Measurements from ENCODE around the gene ATP2B2. TPM values are rescaled to one million over a fixed set of nuclear protein-coding genes. Genes with fewer than 3 reads are reported as not detected.
A peak's percentile ranks its signal among the peaks of the same experiment; 100 is the strongest.

ATP2B2 gene
- total RNA-seq, 2 experiments from 2014 or later = 0.05 TPM; not detected in 1

DNA sequence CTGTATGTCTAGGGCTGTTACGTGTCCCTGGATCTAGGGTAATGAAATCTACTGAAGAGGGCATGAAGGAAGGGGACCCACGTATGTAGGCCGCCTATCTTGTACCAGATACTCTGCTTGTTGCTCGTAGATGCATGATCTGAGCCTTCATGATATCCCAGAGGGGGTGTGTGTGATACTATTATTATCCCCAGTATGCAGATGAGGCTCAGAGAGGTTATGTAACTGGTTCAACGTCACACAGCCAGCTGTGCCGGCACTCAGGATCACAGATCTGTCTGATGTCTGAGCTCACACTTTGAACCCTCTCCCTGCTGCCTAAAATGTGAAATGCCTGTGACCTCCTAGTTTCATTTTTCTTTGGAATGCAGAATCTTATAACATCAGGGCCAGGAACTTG, 148.3 kb downstream of the ATP2B2 start:
- Mint-ChIP-seq H3K27me3 (peaks cover 20% of the 10 kb centered on the region), H3K36me3 (ENCODE audit: low read depth) (no peaks in the 10 kb centered on the region), H3K9me3 (ENCODE audit: low read depth) (no peaks in the 10 kb centered on the region), H3K4me3 (no peak overlapping the region), H3K4me1 (peaks cover 7% of the 10 kb centered on the region), H3K27ac (no peak overlapping the region)
- CTCF ChIA-PET = interaction anchor here (0.6 to 1.5 kb wide), 2 partner anchors 13 to 23 kb away, joined by 3 read pairs; no protein-coding TSS in a partner anchor
- intact Hi-C loops (cut with DNase I, micrococcal nuclease) = no loop called here
- DNase-seq (no peak), ATAC-seq (no peak)
- POLR2A ChIA-PET = no interaction called here

DNA sequence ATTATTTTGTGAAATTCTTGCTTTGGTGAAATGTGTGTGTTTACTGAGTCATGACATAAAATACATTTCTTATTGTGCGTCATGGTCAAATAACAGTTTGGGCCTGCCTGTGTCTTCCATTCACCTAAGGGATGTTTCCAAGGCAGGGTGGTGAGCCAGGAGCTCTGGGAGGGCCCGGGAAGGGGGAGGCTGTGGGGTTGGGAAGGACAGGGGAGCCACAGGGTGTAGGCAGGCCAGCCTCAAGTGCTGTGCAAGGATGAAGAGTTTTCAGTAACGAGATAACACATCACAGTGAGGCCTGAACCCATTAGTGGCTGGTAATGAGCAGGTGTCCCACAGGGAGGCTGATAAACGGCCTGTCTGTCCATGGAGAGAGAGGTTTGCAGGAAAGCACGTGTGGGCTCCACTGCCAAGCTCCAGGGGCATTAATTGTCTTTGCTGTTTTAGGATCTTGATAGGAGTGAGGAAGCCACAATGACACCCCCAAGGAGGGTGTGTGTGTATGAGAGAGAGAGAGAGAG, 148.9 kb downstream of the ATP2B2 start:
- ATAC-seq (no peak), DNase-seq (no peak)
- ChIA-PET CTCF (interaction anchor here (1.5 kb wide), 1 partner anchor 12 kb away, joined by 3 read pairs; no protein-coding TSS in a partner anchor), POLR2A (no interaction called here)
- no peak overlapping the region for H3K4me3 Mint-ChIP-seq
- intact Hi-C loops (cut with DNase I, micrococcal nuclease) = no loop called here
- H3K27ac Mint-ChIP-seq = no peak overlapping the region
- no peaks in the 10 kb centered on the region for H3K36me3 Mint-ChIP-seq (ENCODE audit: low read depth)
- peaks cover 7% of the 10 kb centered on the region for H3K4me1 Mint-ChIP-seq
- no peaks in the 10 kb centered on the region for H3K9me3 Mint-ChIP-seq (ENCODE audit: low read depth)
- peaks cover 15% of the 10 kb centered on the region for H3K27me3 Mint-ChIP-seq

DNA sequence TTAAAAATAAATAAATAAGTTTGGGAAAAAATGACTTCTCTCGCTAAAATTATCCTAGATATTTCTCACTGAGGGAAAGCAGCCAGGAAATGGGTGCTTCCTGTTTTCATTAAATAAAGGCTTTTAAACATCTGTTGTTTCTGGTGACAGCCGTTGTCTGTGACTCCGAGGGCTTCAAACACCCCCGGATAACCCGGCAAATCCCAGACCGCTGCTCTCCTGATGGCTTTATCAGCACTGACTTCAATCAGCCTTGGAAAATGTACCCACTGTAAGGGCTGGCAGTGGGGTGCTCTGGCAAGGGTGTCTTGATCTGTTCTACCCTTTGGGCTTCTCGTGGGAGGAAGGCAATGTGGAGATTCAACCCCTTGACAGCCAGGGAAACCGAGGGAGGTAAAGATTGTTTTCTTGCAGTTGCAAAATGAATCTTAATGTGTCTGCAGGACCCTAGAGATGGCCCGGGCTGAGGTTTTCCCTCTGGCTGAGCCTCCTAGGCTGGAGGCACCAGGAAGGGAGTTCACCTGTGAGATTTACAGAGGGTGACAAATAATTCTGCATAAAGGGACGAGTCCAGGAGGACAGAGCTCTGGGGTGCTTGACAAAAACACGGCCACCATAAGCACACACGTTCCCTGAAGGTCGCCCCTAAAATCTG, 150.9 kb downstream of the ATP2B2 start:
- no peak for DNase-seq
- H3K27me3 Mint-ChIP-seq = peaks cover 8% of the 10 kb centered on the region
- intact Hi-C loops (cut with DNase I, micrococcal nuclease) = no loop called here
- CTCF ChIA-PET = no interaction called here
- ATAC-seq = no peak
- no peaks in the 10 kb centered on the region for H3K9me3 Mint-ChIP-seq (ENCODE audit: low read depth)
- peaks cover 7% of the 10 kb centered on the region for H3K4me1 Mint-ChIP-seq
- POLR2A ChIA-PET = no interaction called here
- no peak overlapping the region for H3K27ac Mint-ChIP-seq
- H3K36me3 Mint-ChIP-seq (ENCODE audit: low read depth) = no peaks in the 10 kb centered on the region
- H3K4me3 Mint-ChIP-seq = no peak overlapping the region

DNA sequence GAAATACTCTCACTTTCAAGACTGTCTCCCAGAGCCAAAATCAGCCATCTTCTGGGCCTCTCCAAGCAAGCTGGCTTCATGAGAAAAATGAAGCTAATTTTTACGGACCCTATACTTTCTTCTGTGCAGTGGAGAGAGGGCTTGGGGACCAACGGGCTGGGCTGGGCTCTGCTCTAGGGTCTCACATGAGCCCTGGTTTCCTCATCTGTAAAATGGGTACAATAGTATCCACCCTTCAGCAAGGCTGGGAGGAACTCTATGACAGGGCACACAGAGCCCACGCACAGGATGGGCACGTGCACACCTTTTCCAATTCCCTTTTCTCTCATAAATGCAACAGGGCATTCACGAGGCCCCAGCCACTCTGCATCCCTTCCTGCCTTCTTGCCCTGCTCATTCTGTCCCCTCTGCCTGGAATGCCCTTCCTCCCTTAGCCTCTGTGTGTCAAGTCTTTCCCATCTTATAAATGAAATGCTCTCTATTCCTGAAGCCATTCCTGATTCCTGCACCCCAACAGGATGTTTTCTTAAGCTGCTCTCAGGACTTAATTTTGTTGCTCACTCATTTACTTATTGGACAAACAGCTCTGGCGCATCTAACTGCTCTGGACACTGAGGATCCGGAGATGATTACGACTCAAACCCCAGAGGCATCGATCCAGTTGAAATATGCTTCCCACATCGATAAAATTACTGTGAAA, 151.6 kb downstream of the ATP2B2 start:
- no peak overlapping the region for H3K4me3 Mint-ChIP-seq
- H3K27me3 Mint-ChIP-seq = peaks cover 8% of the 10 kb centered on the region
- H3K36me3 Mint-ChIP-seq (ENCODE audit: low read depth) = no peaks in the 10 kb centered on the region
- H3K9me3 Mint-ChIP-seq (ENCODE audit: low read depth) = no peaks in the 10 kb centered on the region
- peak overlapping the region; percentile 51 for H3K27ac Mint-ChIP-seq
- ChIA-PET CTCF (no interaction called here), POLR2A (no interaction called here)
- ATAC-seq = no peak
- intact Hi-C loops (cut with DNase I, micrococcal nuclease) = no loop called here
- H3K4me1 Mint-ChIP-seq = peaks cover 7% of the 10 kb centered on the region
- no peak for DNase-seq

DNA sequence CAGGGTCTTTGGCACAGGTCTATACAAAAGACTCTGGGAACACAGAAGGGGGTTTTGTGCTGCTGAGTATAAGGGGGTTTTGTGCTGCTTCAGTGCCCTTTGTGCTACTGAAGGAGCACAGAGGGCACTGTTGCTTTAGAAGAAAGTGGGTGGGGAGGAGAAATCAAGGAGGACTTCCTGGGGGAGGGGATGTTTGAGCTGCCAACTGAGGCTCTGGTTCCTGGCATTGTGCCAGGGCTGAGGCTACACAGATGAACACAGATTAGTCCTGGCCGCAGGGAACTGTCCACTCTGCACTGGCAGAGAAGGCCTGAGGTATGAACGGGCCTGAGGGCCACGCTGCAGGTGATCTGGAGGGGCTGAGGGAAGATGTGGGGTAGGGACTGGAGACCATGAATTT, 152.2 kb downstream of the ATP2B2 start:
- Mint-ChIP-seq H3K9me3 (ENCODE audit: low read depth) (no peaks in the 10 kb centered on the region), H3K36me3 (ENCODE audit: low read depth) (no peaks in the 10 kb centered on the region), H3K27ac (no peak overlapping the region), H3K27me3 (peaks cover 8% of the 10 kb centered on the region), H3K4me3 (no peak overlapping the region), H3K4me1 (peaks cover 7% of the 10 kb centered on the region)
- ChIA-PET CTCF (no interaction called here), POLR2A (no interaction called here)
- DNase-seq = no peak
- no peak for ATAC-seq
- intact Hi-C loops (cut with DNase I, micrococcal nuclease) = no loop called here

DNA sequence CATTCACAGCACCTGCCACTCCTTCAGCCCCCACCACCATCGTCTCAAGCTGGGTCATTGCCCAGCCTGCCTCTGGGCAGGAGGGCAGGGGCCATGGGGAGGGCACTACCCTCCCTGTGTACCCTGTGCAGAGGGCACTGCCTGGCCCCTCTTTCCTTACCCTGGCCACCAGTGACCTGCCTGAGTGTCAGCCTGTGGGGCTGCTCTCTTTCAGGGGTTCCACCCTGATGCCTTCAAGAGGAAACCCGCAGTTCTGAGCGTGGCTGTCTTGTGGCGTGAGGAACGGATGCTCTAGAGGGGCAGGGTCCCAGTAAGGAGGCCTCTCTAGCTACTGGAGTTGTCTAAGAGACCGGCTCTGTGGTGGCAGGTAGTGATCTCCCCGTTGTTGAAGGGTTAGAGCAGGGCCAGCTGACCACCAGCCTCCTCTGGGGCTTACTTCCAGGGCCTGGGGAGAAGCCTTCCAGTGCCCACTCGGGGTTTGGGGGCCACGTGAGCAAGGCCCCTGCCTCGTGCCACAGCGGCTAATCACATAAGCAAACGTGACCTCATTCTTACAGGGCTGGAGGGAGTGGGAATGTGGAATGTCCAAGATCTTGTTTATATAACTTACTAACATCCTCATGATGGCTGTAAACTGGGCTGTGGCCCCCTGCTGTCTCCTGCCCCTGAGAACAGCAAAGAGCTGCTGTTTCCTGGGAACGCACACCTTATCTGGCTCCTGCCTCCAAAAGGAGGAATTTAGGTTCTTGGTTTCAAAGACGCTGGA, 153.1 kb downstream of the ATP2B2 start:
- peaks cover 8% of the 10 kb centered on the region for H3K27me3 Mint-ChIP-seq
- H3K27ac Mint-ChIP-seq = no peak overlapping the region
- ChIA-PET POLR2A (no interaction called here), CTCF (interaction anchor here (1.0 kb wide), 1 partner anchor 13 kb away, joined by 3 read pairs; no protein-coding TSS in a partner anchor)
- no peak for DNase-seq
- peaks cover under 1% of the 10 kb centered on the region for H3K4me1 Mint-ChIP-seq
- intact Hi-C loops (cut with DNase I, micrococcal nuclease) = no loop called here
- H3K4me3 Mint-ChIP-seq = no peak overlapping the region
- H3K36me3 Mint-ChIP-seq (ENCODE audit: low read depth) = no peaks in the 10 kb centered on the region
- no peak for ATAC-seq
- H3K9me3 Mint-ChIP-seq (ENCODE audit: low read depth) = no peaks in the 10 kb centered on the region

DNA sequence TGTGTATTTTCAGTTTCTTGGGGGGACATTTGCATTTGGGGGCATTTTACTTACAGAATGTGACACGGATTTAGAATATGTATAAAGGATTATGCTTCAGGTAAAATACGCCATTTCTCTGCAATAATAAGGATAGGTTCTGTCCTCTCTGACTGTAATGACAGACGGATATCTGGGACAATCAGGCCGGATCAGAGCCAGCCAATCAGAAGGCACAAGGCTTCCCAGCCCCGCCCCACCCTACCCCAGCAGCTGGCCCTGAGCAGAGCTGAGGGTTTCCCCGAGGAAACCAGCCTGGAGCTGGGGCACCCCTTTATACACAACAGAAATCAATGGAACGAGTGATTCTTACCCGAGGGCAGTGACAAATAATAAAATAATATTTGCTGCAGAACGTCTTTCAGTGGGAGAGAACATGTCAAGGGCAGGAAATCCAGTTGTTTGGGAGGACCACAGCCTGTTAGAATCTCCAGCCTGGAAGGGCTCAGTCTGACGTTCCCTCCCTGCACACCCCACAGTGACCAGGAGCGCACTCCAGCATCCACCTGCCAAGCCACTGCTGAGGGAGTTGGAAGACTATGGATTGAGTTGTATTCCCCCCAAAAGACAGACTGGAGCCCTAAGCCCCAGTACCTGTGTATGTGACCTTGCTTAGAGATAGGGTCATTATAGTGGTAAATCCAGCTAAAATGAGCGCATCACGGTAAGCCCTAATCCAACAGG, 154.2 kb downstream of the ATP2B2 start:
- Mint-ChIP-seq H3K27ac (no peak overlapping the region), H3K27me3 (peaks cover 8% of the 10 kb centered on the region), H3K9me3 (ENCODE audit: low read depth) (no peaks in the 10 kb centered on the region), H3K4me1 (no peaks in the 10 kb centered on the region), H3K36me3 (ENCODE audit: low read depth) (no peaks in the 10 kb centered on the region), H3K4me3 (no peak overlapping the region)
- CTCF ChIA-PET = no interaction called here
- ATAC-seq = no peak
- intact Hi-C loops (cut with DNase I, micrococcal nuclease) = no loop called here
- no peak for DNase-seq
- POLR2A ChIA-PET = interaction anchor here (0.6 to 0.7 kb wide), 2 partner anchors 125 to 207 kb away, joined by 3 to 4 read pairs; no protein-coding TSS in a partner anchor

DNA sequence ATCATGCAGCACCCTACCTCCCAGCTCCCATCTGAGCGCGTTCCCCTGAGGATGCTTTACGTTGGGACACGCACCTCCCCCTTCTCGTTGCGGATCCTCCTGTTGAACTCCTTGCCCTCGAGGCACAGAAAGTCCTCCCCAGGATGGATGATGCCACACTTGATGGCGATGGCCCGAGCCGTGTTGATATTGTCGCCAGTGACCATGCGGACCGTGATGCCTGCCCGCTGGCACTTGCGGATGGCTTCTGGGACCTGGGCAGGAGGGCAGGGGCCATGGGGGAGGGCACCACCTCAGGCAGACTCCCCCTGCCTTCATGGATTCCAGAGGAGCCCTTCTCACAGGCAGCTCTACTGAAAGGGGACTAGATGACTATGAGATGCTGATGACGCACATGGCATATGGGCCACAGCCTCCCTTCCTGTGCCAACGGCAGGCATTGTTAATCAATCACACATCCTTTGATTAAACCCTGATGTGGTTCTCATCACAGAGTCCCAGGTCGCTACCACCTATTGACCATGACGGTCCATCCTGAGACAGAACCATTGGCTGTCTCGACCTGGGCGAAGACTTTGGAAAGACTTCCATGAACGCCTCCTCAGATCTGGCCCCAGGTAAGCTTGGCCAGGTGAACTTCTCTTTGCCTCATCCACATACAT, 154.9 kb downstream of the ATP2B2 start:
- intact Hi-C loops (cut with DNase I, micrococcal nuclease) = no loop called here
- no peak overlapping the region for H3K4me3 Mint-ChIP-seq
- CTCF ChIA-PET = no interaction called here
- POLR2A ChIA-PET = interaction anchor here (0.7 kb wide), 1 partner anchor 126 kb away, joined by 3 read pairs; no protein-coding TSS in a partner anchor
- H3K27me3 Mint-ChIP-seq = peaks cover 8% of the 10 kb centered on the region
- DNase-seq (no peak), ATAC-seq (peak; percentile 30)
- H3K27ac Mint-ChIP-seq = no peak overlapping the region
- no peaks in the 10 kb centered on the region for H3K36me3 Mint-ChIP-seq (ENCODE audit: low read depth)
- no peaks in the 10 kb centered on the region for H3K9me3 Mint-ChIP-seq (ENCODE audit: low read depth)
- no peaks in the 10 kb centered on the region for H3K4me1 Mint-ChIP-seq

DNA sequence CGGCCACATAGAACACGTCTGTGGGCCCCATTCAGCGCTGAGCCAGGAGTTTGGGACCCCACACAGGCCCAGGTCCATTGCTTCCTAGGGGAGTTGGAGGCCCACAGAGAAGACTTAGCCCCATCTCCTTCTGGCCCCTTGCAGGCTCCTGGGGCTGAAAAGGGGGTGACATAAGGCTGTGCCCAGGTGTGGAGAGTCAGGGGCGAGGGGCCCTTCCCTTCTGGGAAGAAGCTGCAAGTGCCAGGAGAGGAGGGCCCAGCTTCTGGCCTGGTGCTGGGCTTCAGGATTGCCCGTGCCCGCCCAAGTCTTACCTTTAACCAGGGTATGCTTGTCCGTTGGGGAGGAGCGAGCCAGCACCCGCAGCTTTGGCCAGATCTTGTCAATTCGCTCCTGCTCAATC, 155.6 kb downstream of the ATP2B2 start:
- Mint-ChIP-seq H3K36me3 (ENCODE audit: low read depth) (no peaks in the 10 kb centered on the region), H3K9me3 (ENCODE audit: low read depth) (no peaks in the 10 kb centered on the region), H3K4me1 (no peaks in the 10 kb centered on the region), H3K27ac (no peak overlapping the region), H3K4me3 (no peak overlapping the region), H3K27me3 (peaks cover 6% of the 10 kb centered on the region)
- ChIA-PET POLR2A (interaction anchor here (0.6 kb wide), 1 partner anchor 530 kb away, joined by 3 read pairs; no protein-coding TSS in a partner anchor), CTCF (no interaction called here)
- DNase-seq = no peak
- no peak for ATAC-seq
- intact Hi-C loops (cut with DNase I, micrococcal nuclease) = loop anchor here in 1 of 2 experiments (10.0 kb wide), 1 partner anchor 175 kb away; no protein-coding TSS in a partner anchor

DNA sequence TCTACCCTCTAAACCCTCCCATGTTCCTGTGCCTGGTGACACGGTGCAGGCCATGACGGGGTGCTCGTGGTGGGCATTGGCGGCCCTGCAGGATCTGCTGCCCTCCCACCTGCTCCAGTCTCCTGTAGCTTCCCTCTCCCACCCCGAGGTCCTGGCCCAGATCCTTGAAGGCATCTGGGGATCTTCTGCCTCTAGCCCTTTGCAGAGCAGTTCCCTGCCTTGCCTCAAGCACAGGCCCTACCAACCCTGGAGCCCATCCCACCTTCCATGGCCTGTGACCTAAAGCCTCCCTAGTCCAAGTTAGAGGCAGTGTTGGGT, 157.0 kb downstream of the ATP2B2 start:
- no peaks in the 10 kb centered on the region for H3K9me3 Mint-ChIP-seq (ENCODE audit: low read depth)
- DNase-seq (no peak), ATAC-seq (no peak)
- H3K36me3 Mint-ChIP-seq (ENCODE audit: low read depth) = no peaks in the 10 kb centered on the region
- POLR2A ChIA-PET = no interaction called here
- H3K4me1 Mint-ChIP-seq = no peaks in the 10 kb centered on the region
- no peak overlapping the region for H3K27ac Mint-ChIP-seq
- no peak overlapping the region for H3K4me3 Mint-ChIP-seq
- peaks cover 6% of the 10 kb centered on the region for H3K27me3 Mint-ChIP-seq
- CTCF ChIA-PET = interaction anchor here (0.6 kb wide), 1 partner anchor 356 kb away, joined by 4 read pairs; no protein-coding TSS in a partner anchor
- intact Hi-C loops (cut with DNase I, micrococcal nuclease) = loop anchor here in 1 of 2 experiments (10.0 kb wide), 1 partner anchor 176 kb away; no protein-coding TSS in a partner anchor
